ENCODE measurements around the gene KANK2. TPM values are rescaled to one million over a fixed set of nuclear protein-coding genes. Genes with fewer than 3 reads are reported as not detected.

KANK2 gene
- total RNA-seq, 1 donor from 2014 or later: 387 TPM

GRCh38 chr19:11205939-11206570 is 8.7 kb upstream of the KANK2 start:
- DNase-seq (ENCODE audit: extremely low spot score, unreplicated experiment): no peak
- H3K36me3 Mint-ChIP-seq (ENCODE audit: unreplicated experiment): peaks cover 12% of the 10 kb centered on the region
- no peaks in the 10 kb centered on the region for H3K27me3 Mint-ChIP-seq (ENCODE audit: unreplicated experiment)
- no peak overlapping the region for H3K4me3 Mint-ChIP-seq (ENCODE audit: unreplicated experiment)
- no peaks in the 10 kb centered on the region for H3K9me3 Mint-ChIP-seq (ENCODE audit: unreplicated experiment)
- H3K27ac Mint-ChIP-seq (ENCODE audit: unreplicated experiment): peak overlapping the region; percentile 73
- no peak for TF ChIP-seq CTCF (IDR thresholded peaks at IDR 0.05)
- H3K4me1 Mint-ChIP-seq (ENCODE audit: unreplicated experiment): peaks cover 37% of the 10 kb centered on the region

DNA sequence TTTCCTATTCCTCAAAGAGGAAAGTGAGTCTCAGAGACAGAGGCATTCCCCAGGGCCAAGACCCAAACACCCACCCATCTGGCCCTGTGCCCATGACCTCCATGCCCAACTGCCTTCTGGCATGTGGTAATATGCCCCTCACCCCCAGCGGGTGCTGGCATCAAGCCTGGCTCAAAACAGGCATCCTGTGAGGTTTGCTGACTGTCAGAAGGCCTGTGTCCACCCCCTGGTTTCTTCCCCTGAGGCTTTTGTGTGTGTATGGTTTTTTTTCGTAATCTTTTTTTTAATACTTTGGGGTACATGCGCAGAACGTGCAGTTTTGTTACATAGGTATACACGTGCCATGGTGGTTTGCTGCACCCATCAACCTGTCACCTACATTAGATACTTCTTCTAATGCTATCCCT is 7.6 kb upstream of the KANK2 start:
- no peaks in the 10 kb centered on the region for H3K9me3 Mint-ChIP-seq (ENCODE audit: unreplicated experiment)
- H3K36me3 Mint-ChIP-seq (ENCODE audit: unreplicated experiment): peaks cover 9% of the 10 kb centered on the region
- H3K27me3 Mint-ChIP-seq (ENCODE audit: unreplicated experiment): no peaks in the 10 kb centered on the region
- peaks cover 37% of the 10 kb centered on the region for H3K4me1 Mint-ChIP-seq (ENCODE audit: unreplicated experiment)
- peak overlapping the region; percentile 95 for H3K27ac Mint-ChIP-seq (ENCODE audit: unreplicated experiment)
- no peak overlapping the region for H3K4me3 Mint-ChIP-seq (ENCODE audit: unreplicated experiment)
- DNase-seq (ENCODE audit: extremely low spot score, unreplicated experiment): peak; percentile 90
- TF ChIP-seq CTCF (IDR thresholded peaks at IDR 0.05): no peak

- Mint-ChIP-seq H3K27me3 (ENCODE audit: unreplicated experiment) (no peaks in the 10 kb centered on the region), H3K4me3 (ENCODE audit: unreplicated experiment) (no peak overlapping the region), H3K9me3 (ENCODE audit: unreplicated experiment) (no peaks in the 10 kb centered on the region), H3K4me1 (ENCODE audit: unreplicated experiment) (peaks cover 37% of the 10 kb centered on the region), H3K36me3 (ENCODE audit: unreplicated experiment) (peaks cover 9% of the 10 kb centered on the region), H3K27ac (ENCODE audit: unreplicated experiment) (peak overlapping the region; percentile 95)
- TF ChIP-seq CTCF (IDR thresholded peaks at IDR 0.05): peak; percentile 27
- no peak for DNase-seq (ENCODE audit: extremely low spot score, unreplicated experiment)
Observed at GRCh38 chr19:11204076-11204602, 6.8 kb upstream of the KANK2 start.

GRCh38 chr19:11203194-11204075 is 6.1 kb upstream of the KANK2 start:
- no peaks in the 10 kb centered on the region for H3K9me3 Mint-ChIP-seq (ENCODE audit: unreplicated experiment)
- TF ChIP-seq CTCF (IDR thresholded peaks at IDR 0.05): peak; percentile 84

More at GRCh38 chr19:11203194-11204075, 6.1 kb upstream of the KANK2 start:
- Mint-ChIP-seq H3K36me3 (ENCODE audit: unreplicated experiment) (peaks cover 7% of the 10 kb centered on the region), H3K4me1 (ENCODE audit: unreplicated experiment) (peaks cover 43% of the 10 kb centered on the region), H3K4me3 (ENCODE audit: unreplicated experiment) (no peak overlapping the region), H3K27ac (ENCODE audit: unreplicated experiment) (peak overlapping the region; percentile 95), H3K27me3 (ENCODE audit: unreplicated experiment) (no peaks in the 10 kb centered on the region)
- DNase-seq (ENCODE audit: extremely low spot score, unreplicated experiment): peak; percentile 92
